Tibial nerve (tissue), 4 donors: ENCODE data around the gene VWDE.

Experiments
- EP300 ChIP-seq, 2 donors: sonication (generic); formaldehyde crosslinking; IDR thresholded peaks; one replicate each; pipeline ENCODE4 v1.6.1; 2017; ENCODE audit warnings: antibody characterized with exemption in 2 of 2, mild to moderate bottlenecking in 1 of 2
- POLR2A ChIP-seq, 2 donors: fragments of 450-650 bp; IDR thresholded peaks; one replicate each; pipeline ENCODE4 v1.6.1; 2017; ENCODE audit warnings: antibody characterized with exemption in 2 of 2, mild to moderate bottlenecking in 2 of 2, moderate library complexity in 2 of 2
- TF ChIP-seq, protein P1 (sequence below), 5 experiments: fragments of 200-600 bp in 3 of 5; fragments of 450-650 bp in 2 of 5; sonication (generic) in 3 of 5; IDR thresholded peaks; one replicate each; pipeline ENCODE4 v1.5.1; 2016 to 2019; ENCODE audit warnings: antibody characterized with exemption in 5 of 5, mild to moderate bottlenecking in 3 of 5, moderate library complexity in 2 of 5

DNA sequence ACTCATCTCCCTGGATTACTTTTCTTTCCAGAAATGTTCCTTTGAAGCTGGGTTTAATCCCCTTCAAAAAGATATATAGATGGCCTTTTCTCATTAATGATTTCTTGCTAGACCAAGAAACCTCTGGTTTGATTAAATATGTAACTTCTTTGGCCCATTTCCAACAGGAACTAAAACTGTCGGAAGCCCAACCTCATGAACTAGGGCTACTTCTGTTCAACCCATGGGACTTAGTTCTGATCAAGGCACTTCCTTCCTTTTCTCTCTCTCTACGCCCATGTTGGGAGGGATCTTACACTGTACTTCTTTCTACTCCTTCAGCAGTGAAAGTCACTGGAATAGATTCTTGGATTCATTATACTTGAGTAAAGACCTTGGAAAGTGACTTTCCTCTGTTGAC is 109.0 kb downstream of the VWDE start:
- TF ChIP-seq, protein P1, sequence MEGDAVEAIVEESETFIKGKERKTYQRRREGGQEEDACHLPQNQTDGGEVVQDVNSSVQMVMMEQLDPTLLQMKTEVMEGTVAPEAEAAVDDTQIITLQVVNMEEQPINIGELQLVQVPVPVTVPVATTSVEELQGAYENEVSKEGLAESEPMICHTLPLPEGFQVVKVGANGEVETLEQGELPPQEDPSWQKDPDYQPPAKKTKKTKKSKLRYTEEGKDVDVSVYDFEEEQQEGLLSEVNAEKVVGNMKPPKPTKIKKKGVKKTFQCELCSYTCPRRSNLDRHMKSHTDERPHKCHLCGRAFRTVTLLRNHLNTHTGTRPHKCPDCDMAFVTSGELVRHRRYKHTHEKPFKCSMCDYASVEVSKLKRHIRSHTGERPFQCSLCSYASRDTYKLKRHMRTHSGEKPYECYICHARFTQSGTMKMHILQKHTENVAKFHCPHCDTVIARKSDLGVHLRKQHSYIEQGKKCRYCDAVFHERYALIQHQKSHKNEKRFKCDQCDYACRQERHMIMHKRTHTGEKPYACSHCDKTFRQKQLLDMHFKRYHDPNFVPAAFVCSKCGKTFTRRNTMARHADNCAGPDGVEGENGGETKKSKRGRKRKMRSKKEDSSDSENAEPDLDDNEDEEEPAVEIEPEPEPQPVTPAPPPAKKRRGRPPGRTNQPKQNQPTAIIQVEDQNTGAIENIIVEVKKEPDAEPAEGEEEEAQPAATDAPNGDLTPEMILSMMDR (IDR thresholded peaks at IDR 0.05): no peak
- TF ChIP-seq EP300 (IDR thresholded peaks at IDR 0.05): no peak
- no peak for TF ChIP-seq POLR2A (IDR thresholded peaks at IDR 0.05)
